DMS 273 treated with DMSO at 0.1 percent for 48 hours (cell line): ENCODE measurements around the gene ZFAND3.
A peak's percentile ranks its signal among the peaks of the same experiment; 100 is the strongest.

Experiments
- DNase-seq: peaks from one replicate; lab custom pipeline; 2025; lab: John Stamatoyannopoulos, UW

Gene ZFAND3

DNA sequence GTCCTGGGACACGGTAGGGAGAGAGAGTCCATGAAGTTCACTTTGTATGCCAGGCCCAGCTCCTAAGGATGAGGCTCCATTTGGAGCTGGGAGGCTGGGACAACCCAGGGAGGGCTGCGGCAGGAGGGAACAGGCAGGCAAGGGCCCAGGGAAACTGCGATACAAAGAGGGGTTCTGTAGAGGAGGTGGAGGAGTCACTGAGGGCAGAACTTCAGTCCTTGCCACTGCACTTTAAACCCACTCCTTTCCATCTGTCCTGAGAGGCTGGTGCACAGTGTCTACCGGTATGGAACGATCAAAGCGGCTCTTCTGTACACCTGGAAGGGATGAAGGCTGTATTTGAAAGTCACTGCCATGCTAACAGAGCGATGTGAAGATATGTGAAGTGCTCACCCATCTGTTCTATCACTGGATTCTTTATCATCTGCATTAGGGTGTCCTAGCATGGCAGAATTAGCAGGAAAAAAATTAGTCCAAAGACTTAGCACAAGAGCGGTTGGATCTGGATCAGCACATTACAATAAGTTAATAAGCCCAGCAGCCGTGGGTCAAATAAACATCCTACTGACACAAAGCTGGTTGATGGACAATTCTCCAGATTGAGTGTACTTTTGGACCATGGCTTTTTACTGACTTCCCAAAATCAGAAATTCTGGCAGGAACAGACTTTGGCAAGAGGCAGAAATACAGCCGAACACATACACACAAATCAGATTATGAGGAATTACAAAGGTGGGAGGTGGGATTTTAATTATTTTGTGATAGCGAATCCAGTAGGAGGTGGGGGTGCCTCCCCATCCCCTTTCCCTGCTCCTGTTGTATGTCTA, 20.9 kb upstream of the ZFAND3 start:
- DNase-seq: no peak

DNA sequence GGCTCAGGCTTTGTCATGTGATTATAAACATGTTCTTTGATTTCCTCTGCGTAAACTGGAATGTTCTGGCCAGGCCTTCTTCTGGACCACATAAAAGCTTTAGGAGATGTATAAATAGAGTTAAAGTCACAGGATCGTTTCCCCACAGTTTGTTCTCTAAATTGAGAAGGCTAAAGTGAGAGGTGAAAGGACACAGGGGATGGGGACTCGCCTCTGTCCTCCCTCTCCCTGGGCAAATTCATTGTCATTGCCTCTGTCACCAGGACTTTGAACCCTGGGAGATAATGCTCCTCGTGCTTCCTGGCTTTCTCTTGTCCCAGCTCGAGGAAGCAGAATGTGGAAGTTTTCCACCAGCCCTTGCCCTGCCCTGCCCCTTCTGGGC, 20.3 kb upstream of the ZFAND3 start:
- DNase-seq: no peak

DNA sequence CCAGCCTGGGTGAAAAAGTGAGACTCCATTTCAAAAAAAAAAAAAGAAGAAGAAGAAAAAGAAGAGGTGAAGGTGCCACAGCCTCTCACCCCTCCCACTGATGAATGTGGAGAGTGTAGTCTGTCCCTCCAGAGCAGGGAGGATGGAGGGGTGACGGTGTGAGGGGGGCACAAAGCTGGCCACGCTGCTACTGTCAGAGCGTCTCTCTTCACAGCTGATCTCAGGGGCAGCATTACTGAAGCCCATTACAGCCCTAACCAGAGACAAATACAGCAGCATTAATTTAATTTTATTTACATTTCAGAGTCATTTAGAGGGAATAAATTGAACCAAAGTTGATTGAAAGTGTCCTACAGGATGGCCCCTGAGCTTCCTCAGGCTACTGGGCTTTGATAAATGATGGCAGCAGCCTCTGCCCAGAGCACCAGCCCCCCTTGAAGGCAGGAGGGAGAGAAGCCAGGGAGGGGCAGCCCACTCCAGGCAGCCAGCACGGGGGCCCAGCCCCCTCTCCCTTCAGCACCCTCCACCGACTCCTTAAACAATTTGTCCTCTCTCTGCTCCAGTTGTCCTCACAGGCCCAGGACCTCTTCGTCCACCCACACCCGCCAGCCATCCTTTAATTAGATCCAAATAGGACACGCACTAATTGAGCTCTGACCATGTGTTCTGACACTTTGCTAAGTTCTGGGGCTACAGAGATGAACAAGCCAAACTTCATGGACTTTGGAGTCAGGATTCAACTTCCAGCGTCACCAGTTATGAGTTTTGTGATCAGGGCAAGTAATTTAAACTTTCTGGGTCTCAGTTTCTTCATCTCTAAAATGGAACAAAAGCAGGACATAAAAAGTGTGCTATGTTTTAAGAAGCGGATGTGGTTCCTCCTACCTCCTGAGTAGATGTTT, 18.6 kb upstream of the ZFAND3 start:
- DNase-seq: no peak

DNA sequence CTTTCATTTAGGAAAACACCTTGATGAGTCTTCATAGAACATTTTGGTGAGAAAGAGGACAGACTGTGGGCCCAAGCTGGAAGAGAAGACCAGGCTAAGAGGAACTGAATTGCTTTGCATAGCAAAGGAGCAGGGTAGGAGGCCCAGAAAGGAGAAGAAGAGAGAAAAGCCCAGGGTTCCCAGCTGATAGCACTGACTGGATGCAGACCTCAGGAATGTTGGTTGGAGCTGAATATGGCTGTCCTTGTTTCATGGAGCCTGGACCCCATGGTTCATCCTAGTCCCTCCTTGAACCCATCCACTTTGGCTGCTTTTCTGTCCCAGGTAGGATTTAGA, 18.0 kb upstream of the ZFAND3 start:
- no peak for DNase-seq

DNA sequence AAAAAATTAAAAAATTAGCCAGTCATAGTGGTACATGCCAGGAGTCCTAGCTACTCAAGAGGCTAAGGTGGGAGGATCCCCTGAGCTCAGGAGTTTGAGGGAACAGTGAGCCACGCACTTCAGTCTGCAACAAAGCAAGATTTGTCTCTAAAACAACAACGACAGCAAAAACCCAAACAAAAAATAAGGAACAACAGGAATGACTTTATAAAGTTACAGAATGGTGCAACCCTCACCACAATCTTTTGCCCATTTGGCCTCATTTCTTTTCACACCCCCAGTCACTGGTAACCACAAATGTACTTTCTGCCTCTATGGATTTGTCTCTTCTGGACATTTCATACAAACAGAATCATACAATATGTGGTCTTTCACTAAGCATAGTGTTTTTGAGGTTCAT, 16.7 kb upstream of the ZFAND3 start:
- no peak for DNase-seq

DNA sequence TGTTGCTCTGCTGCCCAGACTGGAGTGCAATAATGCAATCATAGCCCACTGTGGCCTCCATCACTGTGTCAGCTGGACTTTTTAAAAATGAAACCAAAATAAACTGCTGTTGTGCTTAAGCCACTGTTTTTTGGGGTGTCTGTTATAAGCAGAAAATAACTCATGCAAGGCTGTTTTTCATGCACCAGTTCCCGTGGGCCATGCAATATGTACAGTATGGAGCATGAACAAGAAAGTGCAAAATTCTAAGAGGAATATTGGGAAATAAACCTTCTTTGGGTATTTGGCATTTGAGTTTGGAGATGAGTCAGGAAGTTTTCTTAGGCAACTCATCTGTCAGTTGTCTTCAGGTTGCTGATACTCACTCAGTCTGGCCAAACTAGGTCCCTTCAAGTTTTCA, 14.9 kb upstream of the ZFAND3 start:
- DNase-seq: no peak

DNA sequence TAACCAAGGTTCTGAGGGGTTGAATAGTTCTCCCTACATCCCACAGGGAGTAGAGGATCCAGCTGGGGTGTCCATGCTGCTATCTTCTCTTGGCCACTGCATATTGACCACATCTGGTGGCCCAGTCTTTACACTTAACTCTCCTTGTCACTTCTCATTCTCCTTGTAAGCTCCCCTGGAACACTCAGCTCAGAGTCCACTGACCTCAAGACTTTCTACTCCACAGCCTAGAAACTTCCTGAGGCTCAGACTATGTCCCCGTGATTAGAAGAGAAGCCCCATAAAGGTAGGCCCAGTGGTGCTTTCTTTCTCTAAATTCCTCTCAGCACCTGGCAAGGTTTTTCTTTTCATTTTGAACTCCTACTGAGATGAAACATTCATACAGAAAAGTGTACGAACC, 13.3 kb upstream of the ZFAND3 start:
- DNase-seq: no peak

DNA sequence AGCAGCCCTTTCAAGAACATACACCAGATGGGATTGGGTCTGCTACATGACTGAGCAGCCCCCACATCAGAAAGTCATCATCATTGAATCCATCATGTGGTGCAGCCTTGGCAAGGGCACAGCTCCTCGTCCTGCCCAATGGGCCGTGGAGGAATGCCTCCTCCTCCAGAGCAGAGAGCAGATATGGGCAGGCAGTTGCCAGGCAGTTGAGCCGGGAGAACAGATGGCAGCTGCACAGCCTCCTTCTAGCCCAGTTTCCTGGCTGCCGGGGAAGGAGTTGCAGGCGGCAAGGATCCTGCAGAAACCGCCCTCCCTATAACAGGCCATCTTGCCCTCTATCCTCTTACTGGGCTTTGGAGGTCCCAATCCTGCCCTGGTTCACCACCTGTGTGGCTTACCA, 11.9 kb upstream of the ZFAND3 start:
- peak; percentile 99 for DNase-seq

DNA sequence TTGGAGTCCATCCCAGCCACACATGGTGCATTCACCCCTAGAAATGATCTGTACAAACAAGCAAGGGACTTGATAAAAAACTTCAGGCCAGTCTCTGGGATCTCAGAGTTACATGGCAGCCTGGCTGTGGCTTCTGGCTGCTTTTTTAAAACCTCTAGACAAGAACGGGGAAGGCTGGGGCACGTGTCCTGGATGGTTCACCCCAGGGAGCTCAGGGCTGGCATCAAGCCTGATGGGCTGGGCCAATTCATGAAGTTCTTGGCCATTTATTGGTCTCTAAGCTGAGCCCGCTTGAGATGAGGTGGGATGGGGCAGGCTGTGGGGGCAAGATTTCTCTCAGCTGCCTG, 10.4 kb upstream of the ZFAND3 start:
- DNase-seq: peak; percentile 69

DNA sequence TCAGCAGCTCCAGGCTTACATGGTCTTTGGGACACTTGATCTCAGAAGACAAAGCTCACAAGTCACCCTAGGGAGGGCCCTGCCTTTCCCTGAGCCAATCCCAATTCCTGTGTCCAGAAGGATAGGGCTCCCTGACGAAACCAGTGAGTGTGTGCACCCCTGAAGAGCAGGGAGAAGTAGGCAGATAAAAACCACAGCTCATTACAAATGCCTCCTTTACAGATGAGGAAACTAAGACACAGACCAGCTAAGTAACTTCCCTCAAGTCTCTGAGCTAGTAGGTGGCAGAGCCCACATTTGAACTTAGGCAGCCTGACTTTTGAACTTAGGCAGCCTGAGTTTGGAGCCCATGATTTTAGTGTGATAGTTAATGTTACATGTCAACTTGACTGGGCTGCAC, 6.7 kb upstream of the ZFAND3 start:
- no peak for DNase-seq

DNA sequence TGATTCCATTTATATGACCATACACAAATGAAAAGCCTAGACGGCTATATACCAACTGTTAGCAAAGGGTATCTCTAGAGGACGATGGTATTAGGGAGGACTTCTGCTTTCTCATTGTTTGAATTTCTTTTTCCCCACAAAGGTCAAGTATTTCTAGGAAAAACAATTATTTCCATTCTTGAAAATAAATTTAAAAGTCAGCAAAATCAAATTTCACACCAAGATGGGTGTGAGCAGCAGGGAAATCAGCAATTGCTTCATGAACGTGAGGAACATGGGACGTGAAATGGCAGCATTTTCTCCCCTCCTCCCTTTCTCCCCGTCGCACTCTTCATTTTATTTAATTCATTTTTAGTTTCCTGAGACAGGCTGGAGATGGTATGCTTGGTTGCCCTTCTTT, 5.2 kb upstream of the ZFAND3 start:
- DNase-seq: no peak

DNA sequence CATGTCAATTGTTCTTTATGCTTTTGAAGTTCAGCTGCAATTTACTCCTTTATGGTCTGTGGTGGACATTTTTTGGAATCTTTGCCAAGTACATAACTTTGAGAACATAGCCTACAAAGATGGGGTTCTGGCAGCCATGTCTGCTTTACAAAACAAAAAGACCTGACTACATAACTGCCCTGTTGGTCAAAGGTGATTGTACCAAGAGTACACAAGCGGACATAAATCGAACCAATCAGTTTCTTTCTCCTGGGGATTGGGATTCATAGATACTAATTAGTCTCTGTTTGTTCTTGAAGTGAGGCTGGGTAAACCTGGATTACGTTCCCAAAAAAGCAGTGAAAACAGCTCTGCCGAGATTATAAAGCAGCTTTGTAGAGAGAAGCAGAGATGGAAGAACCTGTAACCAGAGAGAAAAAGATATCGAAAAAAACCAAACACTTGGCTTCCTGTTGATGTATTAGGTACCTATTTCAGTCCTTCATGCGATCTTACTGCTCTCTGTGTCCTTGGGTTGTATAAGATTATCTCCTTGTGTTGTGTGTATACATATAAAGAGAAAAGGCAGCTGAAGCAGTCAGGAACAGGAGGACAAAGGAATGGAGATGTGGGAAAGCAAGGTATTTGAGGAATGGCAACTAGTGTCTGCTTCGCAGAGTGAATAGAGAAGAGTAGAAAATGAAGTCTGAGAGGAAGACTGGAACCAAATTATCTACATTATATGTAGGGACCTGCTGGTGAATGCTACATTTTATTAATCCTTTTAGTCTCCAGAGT, 2.7 kb upstream of the ZFAND3 start:
- no peak for DNase-seq

DNA sequence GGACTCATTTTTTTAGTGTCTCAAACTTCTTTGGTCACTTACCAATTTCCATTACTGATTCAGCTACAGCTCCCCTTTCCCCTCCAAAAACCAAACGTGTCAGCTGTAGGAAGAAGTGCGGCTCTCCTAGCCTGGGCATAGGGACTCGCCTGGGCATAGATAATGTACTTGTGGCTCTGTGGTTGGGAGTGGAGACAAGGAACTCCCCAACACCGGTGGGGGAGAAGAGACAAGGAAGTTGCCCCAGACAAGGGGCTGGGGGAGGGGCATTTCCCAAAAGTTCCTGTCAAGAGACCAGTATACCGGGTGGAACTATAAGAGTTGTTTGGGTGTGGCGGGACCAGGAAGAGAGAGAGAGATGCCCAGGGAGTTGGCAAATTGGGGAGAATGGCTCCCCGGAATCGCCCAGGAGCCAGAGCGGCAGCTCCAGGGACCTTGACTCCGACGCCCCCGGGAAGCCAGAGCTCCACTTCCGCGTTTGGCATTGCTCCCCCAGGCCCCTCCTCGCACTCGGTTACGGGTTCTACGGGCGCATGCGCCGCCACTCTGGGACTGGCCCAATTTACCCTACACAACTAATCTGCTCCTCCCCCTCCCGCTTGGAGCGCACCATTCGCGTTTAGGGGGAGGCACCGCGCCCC, 871 bp upstream of the ZFAND3 start:
- DNase-seq: peak; percentile 93

DNA sequence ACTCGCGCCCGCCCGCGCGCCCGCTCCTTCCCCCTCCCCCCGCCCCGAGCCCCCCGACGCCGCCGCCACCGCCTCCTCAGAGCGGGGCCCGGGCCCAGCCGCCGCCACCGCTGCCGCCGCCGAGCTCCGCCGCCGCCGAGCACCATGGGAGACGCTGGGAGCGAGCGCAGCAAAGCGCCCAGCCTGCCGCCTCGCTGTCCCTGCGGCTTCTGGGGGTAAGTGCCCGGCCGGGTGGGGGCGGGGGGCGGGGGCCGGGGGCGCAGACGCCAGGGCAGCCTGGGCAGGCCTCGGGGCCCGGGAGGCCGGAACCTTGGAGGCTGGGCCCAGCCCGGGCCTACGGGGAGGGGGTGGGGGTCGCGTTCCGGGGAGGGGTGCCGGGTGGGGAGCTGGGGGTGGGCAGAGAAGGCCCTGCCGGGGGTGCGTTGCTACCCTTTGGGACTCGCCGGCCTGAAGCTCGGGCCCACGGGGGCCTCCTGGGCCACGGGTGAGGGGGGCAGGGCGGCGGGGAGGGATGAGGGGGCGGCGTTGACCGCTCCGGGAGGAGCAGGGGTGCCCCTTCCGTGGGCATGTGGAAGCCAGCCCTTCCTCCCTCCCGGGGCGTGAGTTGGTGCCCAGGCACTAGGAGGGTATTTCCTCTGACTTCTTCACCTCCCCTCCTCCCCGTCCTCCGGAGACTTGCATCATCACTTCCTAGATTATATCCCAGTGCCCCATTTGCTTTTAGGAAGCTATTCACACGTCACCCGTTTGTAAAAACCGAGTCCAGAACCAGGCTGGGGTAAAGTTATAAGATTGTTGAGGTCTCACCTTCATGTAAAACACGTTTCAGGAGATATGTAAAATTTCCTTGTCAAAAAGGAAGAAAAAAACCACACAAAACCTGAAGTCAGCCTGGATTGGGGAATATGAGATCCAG, 533 bp downstream of the ZFAND3 start:
- DNase-seq: peak; percentile 31

DNA sequence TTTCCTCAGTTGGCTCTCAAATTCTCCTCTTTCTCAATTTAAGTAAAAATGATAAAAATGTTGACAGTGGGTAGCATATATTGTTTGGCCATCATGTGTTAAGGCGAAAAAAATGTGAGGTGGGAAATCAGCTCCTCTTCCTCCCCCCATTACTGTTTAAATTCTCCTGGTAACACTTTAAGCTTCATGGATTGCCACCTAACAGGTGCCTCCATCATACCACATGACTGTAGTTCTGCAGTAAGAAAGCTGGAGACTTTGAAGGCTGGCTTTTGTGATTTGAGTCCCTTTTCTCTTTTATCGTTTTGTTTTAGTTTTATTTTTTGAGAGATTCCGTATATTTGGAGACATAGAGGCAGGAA, 1.2 kb downstream of the ZFAND3 start:
- no peak for DNase-seq

DNA sequence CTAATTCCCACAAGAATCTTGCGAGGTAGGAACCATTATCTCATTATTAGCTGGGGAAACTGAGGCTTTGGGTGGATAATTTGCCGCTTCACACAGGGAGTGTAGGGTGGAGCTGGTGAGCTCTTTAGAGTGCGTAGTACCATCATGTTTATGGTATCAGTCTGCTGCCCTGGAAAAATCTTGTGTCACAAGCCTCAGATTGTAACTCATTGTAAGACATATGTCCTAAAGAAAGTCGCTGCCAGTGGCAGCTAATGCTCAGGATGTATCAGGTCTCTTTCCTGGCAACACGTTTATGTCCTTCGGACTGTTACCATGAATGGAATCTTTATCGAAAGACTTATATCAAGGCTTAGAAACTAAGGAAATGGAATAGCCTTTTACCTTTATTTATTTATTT, 1.9 kb downstream of the ZFAND3 start:
- DNase-seq: no peak

DNA sequence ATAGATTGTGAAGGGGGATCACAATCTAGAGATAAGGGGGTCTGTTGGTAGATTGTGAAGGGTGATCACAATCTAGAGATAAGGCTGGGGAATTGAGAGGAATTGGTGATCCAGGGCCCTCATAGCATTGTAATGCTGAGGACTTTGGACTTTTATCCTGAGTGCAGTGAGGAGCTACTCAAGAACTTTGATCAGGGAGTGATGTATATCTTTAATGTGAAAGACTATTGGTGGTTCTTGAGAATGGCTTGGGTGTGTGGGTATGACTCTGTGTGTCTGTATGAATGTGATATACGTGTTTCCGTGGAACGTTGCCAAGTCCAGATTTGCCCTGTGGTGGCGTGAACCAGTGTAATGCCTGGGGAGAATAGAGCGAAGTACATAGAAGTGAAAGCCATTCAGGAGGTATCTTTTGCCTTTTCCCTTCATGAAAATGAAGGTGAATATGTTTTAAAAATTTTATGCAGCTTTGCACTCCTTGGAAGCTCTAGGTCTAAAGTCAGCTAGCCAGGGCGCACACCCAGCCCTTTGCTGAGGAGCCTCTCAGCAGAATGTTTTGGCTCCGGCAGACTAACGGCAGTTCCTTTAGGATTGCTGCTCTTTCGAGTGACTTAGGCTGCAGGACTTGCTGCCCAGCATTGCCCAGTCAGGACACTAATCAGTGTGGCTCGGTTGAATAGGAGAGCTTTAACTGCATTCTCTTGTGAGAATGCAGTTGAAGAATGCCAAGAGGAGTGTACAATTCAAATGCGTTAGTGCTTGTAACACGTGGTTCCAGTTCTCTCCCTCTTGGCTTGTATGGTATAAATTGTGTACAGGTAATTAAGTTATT, 3.5 kb downstream of the ZFAND3 start:
- DNase-seq: peak; percentile 23

DNA sequence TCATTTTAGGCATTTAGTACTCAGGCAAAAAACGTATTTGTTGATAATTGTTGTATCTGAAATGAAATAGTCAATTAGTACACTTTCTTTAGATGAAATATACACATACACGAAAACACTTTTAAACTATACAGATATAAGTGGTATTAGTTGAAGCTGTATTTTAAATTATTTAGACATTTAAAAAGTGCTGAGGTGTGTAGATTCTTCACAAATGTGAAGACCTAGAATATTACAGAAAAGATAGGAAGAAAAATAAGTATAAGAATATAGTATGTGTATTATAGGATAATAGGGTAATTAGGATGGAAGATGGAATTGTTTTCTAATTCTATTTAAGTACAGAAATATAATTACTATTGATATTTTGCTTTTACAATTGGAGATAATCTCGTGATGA, 4.6 kb downstream of the ZFAND3 start:
- no peak for DNase-seq

DNA sequence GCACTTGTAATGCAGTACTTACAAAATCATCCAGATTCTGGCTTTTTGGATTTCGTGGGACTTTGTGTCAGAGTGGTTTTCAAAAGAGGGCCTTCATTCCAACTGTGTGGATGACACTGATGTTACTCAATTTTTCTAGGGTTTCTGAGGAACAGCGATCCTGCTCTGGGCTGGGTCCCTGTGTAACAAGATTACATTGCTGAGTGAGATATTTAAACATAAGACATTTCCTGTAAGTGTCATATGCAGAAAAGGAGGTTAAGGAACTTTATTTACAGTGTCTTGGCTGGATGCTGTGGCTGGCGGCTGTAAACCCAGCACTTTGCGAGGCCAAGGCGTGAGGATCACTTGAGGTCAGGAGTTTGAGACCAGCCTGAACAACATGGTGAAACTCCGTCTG, 6.7 kb downstream of the ZFAND3 start:
- DNase-seq: no peak

DNA sequence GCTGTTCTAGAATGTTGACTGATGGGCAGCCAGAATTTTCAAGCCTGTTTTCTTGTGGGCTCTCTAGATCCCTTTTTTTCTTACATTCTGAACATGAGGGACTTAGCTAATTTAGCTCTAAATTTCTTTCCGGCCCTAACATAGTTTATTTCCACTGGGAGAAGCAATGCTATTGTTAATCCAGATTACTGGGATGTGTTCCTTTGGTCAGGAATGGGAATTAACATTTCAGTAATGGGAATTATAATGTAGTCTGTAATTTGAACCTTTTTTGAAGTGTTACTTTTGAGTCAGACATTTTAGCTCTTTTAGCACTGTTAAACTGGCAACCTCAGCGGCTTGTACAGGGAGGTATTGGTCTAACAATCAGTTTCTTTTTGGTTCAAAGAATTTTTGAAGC, 7.5 kb downstream of the ZFAND3 start:
- peak; percentile 4 for DNase-seq
